GM19467 (cell line): ENCODE results near the gene ABTB2.
A peak's percentile ranks its signal among the peaks of the same experiment; 100 is the strongest.

Experiments
- ATAC-seq: cut with Tn5 transposase; IDR thresholded peaks from one replicate; pipeline ENCODE4 v1.9.1; 2021; ENCODE audit warnings: mild to moderate bottlenecking, moderate library complexity; ENCODE audit not compliant: unreplicated experiment

Gene ABTB2

DNA sequence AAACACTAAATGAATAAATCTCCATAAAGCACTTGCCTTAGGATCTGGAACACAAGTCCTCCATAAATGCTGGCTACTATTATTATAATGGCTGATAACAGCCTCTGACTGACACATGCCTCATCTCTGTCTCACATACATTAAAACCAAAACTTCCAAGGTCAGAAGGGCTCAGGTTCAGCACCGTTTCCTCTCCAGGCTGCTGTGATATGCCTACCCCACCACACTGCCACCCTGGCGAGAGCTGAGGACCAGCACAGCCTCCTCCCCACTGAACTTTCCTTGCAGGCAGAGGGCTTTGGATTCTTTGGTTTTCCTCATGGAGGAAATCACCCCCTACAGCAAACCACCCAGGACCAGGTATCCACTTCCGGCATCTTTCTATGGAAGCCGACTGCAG lies 112.8 kb downstream of the ABTB2 start:
- ATAC-seq, result no peak

DNA sequence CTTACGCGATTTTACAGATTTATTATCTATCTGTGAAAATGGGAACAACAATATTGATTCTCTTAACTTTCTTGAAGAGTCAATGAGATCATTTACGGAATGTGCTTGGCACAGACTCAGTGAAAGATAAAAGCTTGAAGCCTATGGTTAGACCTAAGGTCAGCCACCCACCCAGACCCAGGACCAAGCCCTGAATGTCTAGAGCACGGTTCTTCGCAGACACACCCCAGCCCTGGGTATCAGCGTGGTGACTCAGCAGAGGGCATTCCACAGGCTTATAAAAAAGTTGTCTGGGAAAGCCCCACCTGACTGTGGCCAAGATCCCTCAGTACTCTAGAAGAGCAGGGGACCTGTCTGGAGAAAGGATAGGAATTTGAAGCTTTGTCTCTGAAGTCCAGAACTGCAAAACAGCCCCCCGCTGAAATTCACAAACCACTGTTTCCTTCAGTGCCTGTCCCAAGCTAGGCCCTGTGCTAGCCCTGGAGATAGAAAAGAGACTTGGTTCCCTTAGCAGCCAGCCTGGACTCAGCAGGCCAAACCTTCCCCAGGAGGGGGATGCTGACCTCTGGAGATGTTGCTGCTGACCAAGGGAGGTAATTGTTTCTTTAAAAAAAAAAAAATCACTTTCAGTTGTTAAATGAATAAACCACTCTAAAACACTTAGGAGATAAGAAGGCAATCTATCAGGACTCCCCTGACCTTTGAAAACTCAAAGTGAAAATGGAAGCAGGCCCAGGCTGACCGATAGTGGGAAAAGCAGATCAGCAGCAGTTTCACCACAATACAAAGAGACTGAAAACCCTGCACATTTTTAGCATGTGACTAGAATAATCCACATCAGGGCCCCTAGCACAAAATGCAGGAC lies 114.0 kb downstream of the ABTB2 start:
- peak; percentile 59 for ATAC-seq

DNA sequence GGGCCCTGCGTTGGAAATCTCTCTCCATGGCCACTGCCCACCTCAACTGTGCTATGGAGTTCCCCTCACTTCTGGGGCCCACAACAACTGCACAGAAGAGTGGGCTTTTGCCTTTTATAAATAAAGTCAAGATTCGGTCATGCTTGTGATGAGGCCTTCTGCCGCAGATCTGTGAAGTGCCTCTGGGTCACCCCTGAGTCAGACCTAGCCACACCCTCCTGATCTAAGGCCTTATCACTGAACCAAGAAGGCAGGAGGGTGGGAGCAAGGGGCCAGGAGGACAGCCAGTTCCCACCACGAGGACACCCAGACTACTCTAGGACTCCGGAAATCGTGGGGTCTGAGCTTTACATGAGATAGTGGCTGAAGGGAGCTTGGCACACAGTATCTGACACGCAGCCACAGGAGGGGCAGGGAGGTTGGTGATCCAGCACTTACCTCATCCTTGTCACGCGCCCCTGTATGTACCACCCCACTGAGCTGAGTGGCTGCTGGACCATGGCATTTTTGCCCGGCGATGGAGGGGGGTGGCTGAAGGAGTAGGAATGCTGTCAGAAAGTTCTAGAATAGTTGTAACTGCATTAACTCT lies 115.7 kb downstream of the ABTB2 start:
- no peak for ATAC-seq

DNA sequence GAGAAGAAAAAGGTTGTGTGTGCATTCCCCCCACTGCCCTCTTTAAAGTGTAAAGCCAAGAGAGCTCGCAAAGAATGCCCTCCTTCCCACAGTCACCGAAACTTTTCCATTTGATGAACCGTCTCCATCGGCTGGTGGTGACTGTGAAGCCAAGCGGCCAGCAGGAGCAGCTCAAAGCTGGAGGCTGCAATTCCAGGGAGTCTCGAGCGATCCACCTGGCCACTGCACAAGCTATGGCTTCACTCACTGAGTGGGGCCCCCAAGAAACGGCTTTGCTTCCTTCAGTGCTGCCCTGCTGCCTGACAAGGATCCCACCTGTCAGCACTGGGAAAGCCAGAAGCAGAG lies 117.7 kb downstream of the ABTB2 start:
- no peak for ATAC-seq

DNA sequence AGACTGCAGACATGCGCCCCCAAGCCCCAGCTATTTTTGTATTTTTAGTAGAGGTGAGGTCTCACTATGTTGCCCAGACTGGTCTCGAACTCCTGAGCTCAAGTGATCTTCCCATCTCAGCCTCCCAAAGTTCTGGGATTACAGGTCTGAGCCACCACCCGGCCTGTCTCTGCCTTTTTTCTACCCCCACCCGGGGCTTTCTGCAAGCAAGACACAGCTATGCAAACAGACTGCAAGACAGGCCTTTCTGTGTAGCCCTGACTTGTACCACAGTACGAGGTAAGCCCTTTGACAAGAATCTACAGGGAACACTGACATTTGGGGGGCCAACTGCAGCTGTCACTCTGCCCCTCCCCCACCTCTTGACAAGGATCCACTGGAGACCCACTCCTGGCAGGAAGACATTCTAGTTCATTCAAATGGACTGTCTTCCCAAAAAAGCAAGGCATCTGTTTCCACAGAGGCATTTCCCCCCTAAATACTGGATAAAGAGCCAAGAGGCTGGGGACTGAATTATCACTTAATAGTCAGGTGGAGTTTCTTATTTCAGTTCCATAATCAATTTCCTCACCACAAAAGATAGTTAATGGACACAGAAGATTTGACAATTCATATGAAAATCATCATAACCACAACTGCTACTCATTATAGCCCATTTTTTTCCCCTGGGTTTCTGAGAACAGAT lies 118.2 kb downstream of the ABTB2 start:
- ATAC-seq, result no peak

DNA sequence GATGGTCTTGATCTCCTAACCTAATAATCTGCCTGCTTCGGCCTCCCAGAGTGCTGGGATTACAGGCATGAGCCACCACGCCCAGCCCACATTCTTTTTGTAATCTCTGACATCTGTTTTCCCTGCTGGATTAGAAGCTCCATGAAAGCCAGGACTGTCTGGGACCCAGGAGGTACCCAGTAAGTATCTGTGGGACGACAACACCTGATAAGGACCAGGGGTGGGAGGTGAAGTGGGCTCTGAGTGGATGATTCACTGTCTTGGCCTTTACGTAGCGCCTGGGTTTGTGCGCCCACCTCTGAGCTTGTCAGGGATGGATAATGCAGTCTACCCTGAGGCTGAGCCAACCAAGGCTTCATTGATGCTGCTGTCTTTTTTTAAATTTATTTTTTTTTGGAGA lies 118.8 kb downstream of the ABTB2 start:
- no peak for ATAC-seq

DNA sequence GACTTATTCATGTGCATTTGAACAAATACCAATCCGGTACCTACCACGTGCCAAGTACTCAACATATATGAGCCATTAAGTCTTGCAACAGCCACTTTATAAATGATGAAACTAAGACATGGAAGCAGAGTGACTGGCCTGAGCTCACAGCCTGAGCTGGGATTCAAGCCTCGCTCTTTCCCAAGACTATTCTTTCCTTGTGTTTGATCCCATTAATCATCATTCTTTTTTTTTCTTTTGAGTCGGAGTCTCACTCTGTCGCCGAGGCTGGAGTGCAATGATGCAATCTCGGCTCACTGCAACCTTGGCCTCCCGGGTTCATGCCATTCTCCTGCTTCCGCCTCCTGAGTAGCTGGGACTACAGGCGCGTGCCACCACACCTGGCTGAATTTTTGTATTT lies 119.3 kb downstream of the ABTB2 start:
- ATAC-seq, result no peak

DNA sequence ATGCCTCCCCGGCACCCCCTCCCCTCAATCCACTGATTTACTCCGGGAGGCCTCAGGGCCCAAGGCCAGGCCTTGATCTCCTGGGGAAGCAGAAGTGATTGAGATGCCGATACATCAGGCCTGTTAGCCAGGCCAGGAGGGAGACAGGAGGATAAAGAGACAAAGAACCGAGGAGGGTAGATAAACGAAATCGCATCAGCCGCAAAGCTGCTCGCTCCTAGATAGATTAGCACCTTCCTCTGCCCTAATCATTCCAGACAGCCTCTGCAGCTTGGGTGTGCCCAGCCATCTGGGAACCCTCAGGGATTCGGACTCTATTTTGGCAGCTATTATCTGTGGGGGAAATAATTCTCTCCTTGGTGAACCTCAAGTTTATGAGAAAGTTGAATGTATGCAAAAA lies 121.2 kb downstream of the ABTB2 start:
- ATAC-seq, result no peak

DNA sequence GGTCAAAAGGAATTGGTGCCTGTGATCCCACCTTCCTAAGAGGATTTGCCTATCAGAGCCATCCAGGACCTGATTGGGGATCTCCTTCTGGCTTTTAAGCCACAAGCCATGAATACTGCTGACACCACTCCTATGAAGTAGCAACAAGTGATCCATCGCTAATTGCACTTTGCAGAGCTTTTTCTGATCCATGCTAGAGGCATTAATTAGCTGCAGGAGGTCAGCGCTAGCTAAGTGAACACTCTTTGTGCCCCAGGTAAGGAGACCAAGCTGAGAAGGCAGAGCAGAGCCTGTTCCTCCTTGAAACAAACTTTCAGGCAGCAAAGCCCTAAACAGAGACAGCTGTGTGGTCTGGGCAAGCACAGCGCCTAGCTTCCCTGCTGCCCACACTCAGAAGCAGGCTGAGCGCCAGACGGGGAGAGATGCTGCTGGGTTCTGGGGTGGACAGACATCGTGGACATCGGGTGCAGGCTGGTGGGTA lies 122.2 kb downstream of the ABTB2 start:
- ATAC-seq, result no peak

DNA sequence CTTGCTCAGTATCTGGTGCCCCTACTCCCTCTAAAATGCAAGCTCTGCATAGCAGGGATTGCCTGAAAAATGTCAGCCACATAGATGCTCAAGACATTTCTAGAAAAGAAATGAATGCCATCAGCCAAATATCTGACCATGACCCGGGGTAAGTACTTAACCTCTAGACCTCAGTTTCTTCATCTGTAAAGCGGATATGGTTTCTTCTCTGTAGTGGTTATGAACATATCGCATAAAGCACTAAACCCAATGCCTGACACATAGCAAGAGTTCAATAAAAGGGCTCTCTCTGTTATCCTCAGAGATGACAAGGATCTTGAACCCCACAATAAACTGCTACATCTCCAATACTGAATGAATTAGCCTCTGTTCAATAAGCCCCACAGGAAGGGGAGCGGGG lies 122.6 kb downstream of the ABTB2 start:
- no peak for ATAC-seq

DNA sequence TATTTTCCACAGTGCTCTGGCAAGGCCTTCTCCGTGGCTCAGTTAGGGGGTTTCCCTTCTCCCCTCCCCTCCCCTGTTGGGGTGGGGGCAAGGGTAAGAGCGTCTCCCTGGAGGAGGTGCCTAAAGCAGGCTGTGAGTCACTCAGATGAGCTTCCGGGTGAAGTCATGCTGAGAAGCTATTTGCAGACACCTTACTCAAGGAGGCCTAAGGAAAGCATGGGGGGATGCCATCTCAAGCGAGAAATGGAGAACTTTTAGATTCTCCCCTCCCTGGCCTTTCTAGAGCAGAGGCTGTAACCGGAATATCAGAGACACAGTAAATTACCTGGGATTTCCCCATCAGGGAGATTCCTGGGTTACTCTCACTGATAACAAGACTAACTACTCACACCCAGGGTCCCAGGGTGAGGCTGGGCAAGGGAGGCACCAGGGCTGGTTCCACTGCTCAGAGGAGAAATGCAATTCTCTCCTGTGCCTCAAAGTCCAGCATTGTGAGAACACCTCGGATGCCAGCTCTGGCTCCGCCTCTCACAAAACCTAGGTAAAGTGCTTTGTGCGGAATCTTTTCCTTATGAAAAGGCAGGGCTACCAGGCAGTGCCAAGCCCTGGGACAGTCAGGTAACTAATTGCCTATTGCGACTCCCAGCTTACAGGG lies 123.6 kb downstream of the ABTB2 start:
- ATAC-seq, result peak; percentile 65

DNA sequence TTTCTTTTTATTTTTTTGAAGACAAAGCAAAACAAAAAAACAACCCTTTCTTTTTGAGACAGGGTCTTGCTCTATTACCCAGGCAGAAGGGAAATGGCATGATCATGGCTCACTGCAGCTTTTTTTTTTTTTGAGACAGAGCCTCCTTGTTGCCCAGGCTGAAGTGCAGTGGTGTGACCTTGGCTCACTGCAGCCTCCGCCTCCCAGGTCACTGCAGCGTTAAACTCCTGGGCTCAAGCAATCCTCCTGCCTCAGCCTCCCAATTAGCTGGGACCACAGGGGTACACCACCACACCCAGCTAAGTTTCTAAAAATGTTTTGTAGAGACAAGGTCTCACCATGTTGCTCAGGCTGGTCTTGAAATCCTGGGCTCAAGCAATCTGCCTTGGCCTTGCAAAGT lies 124.6 kb downstream of the ABTB2 start:
- no peak for ATAC-seq

DNA sequence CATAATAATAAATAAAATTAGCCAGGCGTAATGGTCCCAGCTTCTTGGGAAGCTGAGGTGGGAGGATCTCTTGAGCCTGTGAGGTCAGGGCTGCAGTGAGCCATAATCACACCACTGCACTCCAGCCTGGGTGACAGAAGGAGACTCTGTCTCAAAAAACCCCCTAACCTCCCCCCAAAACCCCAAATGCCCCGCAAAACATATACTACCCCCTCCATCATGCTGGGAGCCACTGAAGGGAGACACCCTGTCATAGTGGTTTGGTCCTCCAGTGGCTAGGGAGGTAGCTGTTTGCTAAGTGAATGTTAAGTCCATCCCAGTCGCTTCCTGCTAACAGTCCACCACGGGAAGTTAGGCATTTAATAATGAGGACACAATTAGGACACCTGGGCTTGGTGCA lies 125.0 kb downstream of the ABTB2 start:
- ATAC-seq, result no peak

DNA sequence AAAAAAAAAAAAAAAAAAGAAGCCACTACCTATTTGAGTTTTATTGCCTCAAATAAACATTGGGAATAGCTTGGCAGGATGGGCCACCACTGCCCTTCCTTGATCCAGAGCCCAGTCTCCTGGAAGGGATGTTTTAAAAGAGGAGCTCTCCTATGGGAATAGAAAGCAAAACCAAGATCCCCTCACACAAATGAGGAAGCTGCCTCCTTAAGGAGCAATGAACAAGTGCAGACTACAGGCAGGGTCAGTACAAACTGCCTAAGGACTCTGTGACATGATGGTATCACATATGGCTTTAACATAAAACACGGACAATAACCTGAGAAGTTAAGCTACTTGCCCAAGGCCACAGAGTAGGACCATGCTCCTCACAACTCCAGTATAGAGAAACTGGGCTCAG lies 131.6 kb downstream of the ABTB2 start:
- no peak for ATAC-seq

DNA sequence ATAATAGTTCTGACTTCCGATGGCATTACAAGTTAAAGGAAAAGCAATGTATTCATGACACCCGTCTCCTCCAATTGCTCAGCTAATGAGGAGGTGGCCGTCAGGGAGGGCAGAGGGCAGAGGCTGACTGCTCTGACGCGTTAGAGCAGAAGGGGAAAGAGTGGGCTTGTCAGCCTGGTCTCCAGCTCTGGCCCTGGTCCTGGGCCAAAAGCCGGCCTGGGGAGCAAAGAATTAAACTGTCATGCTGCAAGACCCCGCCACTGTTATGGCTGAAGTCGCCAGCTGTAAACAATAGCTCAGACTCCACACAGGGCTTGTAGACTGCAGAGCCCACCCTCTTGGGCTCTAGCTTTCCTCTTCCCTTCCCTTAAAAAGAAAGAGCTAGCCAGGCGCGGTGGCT lies 132.7 kb downstream of the ABTB2 start:
- no peak for ATAC-seq

DNA sequence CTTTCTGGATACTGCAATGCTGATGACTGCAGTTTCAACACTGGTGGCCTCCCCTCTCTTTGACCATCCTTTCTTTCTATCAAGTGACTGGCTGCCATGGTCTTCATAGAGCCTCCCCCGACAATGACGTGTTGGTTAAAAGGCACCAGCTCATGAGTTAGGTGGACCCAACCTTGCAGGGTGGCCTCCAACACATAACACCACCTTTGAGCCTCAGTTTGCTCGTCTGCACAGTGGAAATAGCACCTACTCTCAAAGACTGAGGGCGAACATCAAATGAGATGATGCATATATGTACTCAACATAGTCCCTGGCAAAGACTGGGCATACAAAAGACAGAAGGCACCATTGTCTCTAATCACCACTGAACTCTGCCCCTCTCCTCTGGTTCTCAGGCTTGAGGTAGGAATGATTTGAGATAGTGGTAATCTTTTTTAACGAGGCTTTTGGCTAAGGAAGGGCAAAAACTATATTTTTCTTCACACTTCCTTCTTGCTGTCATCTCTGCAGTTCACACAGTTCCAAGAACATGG lies 133.3 kb downstream of the ABTB2 start:
- no peak for ATAC-seq

DNA sequence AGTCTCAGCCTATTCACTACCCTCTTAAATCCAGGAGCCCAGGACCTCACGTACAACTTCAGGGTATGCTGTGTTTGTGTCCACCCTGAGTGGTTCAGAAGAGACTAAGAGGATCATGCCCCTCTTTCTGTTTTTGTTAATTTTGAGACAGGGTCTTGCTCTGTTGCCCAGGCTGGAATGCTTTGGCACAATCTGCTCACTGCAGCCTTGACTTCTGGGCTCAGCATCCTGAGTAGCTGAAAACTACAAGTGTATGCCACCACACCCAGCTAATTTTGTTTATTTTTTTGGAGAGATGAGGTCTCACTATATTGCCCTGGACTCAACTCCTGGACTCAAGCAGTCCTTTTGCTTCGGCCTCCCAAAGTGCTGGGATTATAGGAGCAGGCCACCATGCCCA lies 133.9 kb downstream of the ABTB2 start:
- ATAC-seq, result no peak

DNA sequence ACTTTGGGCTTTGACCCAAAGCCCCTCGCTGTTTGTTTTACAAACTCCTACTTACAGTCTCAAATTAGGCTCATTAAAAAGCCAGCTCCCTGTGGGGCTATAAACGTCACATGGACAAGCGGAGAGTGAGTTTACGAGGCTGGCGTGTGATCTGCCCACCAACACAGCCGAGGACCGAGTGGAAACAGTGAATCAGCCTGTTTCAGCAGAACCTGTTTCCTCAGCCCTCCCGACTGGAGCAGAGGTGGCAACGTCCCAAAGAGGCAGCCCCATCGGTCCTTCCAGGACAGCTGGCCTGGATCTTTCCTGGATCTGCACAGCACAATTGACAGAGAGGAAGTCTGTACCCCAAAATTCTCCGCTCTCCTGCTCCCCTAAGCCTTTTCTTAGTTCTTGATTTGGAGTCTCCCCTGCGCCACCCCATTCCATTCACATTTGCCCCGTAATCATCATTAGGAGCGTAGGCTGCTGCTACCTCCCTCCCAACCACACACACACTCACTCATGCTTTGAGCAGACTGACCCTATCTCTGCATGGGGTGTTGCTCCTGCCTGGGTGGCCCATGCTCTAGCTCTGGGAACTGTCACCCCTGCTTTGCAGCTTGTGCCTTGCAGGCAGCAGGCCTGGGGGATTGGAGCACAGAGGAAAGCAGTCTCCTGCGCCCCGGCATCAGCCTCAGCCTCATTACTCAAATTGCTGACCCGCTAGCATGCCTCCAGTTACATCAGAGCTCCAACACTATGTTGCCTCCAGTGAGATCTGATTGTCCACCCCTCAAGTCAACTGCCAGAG lies 134.6 kb downstream of the ABTB2 start:
- no peak for ATAC-seq

DNA sequence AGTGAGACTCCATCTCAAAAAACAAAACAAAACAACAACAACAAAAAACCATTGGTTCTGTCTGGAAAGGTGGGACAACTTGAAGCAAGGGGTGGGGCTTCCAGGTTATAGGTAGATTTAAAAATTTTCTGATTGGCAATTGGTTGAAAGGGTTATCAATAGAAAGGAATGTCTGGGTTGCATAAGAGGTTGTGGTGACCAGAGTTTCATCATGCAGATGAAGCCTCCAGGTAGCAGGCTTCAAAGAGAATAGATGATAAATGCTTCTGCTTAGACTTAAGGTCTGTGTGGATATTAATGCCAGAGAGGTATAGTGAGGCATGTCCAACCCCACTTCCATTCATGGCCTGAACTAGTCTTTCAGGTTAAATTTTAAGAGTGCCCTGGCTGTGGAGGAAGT lies 135.8 kb downstream of the ABTB2 start:
- no peak for ATAC-seq

DNA sequence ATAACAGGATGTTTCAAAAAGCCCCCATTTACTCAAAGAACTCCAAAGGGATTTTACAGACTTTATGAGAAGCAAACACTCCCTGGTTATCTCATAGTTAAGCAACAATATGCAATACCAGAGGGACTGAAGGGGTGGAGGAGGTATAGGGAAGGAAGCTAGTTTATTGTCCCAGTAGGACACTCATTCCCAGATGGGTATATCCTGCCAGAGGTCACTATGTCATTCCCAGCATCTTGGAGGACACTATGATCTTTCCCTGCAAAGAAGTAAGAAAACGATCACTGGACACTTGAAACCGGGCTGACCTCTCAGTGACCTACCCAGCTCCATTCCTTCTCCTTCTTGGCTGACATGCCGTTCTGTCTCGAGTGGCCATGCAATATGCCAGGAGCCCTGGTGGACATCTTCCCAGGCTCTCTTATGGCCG lies 137.9 kb downstream of the ABTB2 start:
- ATAC-seq, result no peak
